HL-60 (cell line): ENCODE results near the gene POC1A.

Experiments used
- DNase-seq, 2 experiments: peaks; one replicate each; pipeline ENCODE4 v3.0.0-alpha.2; 2010 to 2020; ENCODE audit warnings: low read depth in 1 of 2, low spot score in 1 of 2
- H3K27ac ChIP-seq: fragments of 250-450 bp; sonication (Bioruptor Pico); replicated peaks from 2 replicates; pipeline ENCODE4 v1.5.1; 2020; ENCODE audit warnings: mild to moderate bottlenecking, moderate library complexity
- H3K27me3 ChIP-seq: fragments of 250-450 bp; sonication (Bioruptor Pico); 2 replicates; pipeline ENCODE4 v1.5.1; 2021; ENCODE audit warnings: mild to moderate bottlenecking, moderate library complexity; ENCODE audit not compliant: insufficient read depth, poor library complexity, severe bottlenecking
- H3K4me3 ChIP-seq: replicated peaks from 2 replicates; pipeline ENCODE4 v1.5.1; 2011; ENCODE audit warnings: mild to moderate bottlenecking, control low read depth, low read length; ENCODE audit not compliant: insufficient read depth
- CTCF ChIP-seq: IDR thresholded peaks from one replicate; pipeline ENCODE4 v1.5.1; 2011; ENCODE audit warnings: low read length, control low read depth, inconsistent platforms; ENCODE audit not compliant: insufficient read depth
- GABPA ChIP-seq: IDR thresholded peaks from 2 replicates; pipeline ENCODE4 v1.6.1; 2012; ENCODE audit warnings: low read depth
- POLR2AphosphoS5 ChIP-seq: IDR thresholded peaks from 2 replicates; pipeline ENCODE4 v1.6.1; 2012; ENCODE audit warnings: low read depth
- REST ChIP-seq: IDR thresholded peaks from 2 replicates; pipeline ENCODE4 v1.6.1; 2012; ENCODE audit warnings: low read depth; ENCODE audit not compliant: insufficient replicate concordance
- SPI1 ChIP-seq: IDR thresholded peaks from 2 replicates; pipeline ENCODE4 v1.6.1; 2012; ENCODE audit warnings: low read depth, mild to moderate bottlenecking, borderline replicate concordance

POC1A gene

GRCh38 chr3:52143156-52143555, 11.1 kb downstream of the POC1A start:
- no peak for TF ChIP-seq POLR2AphosphoS5
- TF ChIP-seq GABPA, result no peak
- no peak for TF ChIP-seq REST
- TF ChIP-seq CTCF, result no peak
- TF ChIP-seq SPI1, result no peak
- no peak for DNase-seq
- Histone ChIP-seq H3K27me3 (no peaks in the 10 kb centered on the region), H3K4me3 (no peak overlapping the region), H3K27ac (no peak overlapping the region)

GRCh38 chr3:52141751-52142150, 12.5 kb downstream of the POC1A start:
- no peak overlapping the region for H3K4me3 ChIP-seq
- DNase-seq, result no peak
- H3K27me3 ChIP-seq, result no peaks in the 10 kb centered on the region
- TF ChIP-seq GABPA (no peak), REST (no peak), SPI1 (no peak), CTCF (no peak), POLR2AphosphoS5 (no peak)
- no peak overlapping the region for H3K27ac ChIP-seq

GRCh38 chr3:52140769-52141168, 13.5 kb downstream of the POC1A start:
- no peak for TF ChIP-seq POLR2AphosphoS5
- no peak for TF ChIP-seq REST
- no peak for TF ChIP-seq GABPA
- no peak for TF ChIP-seq SPI1
- TF ChIP-seq CTCF, result no peak
- no peak for DNase-seq

More at GRCh38 chr3:52140769-52141168, 13.5 kb downstream of the POC1A start:
- H3K27ac ChIP-seq, result no peak overlapping the region
- no peaks in the 10 kb centered on the region for H3K27me3 ChIP-seq
- H3K4me3 ChIP-seq, result no peak overlapping the region
